Measurements from ENCODE around the gene PTPN9.

GRCh38 chr15:75455424-75455981, 123.6 kb downstream of the PTPN9 start:
- TF ChIP-seq CTCF (IDR thresholded peaks at IDR 0.05) = no peak
- TF ChIP-seq EZH2 (IDR thresholded peaks at IDR 0.05; ENCODE audit: borderline replicate concordance, insufficient read depth, low read depth, low read length, poor library complexity, severe bottlenecking) = no peak

Measured in B cell (primary cell).